ENCODE results near the gene ATP8A1. TPM values are rescaled to one million over a fixed set of nuclear protein-coding genes. Genes with fewer than 3 reads are reported as not detected.

The ATP8A1 gene
- total and polyA plus RNA-seq, 8 donors: 21.5 to 60.9 (median 36.6) TPM

- Histone ChIP-seq H3K9me3 (no peaks in the 10 kb centered on the region), H3K4me3 (no peak overlapping the region), H3K27ac (no peak overlapping the region), H3K36me3 (peaks cover 0 to 10% of the 10 kb centered on the region in 2 donors), H3K27me3 (no peaks in the 10 kb centered on the region), H3K4me1 (peaks cover 0 to 2% of the 10 kb centered on the region in 2 donors)
- intact Hi-C loops (cut with DNase I): no loop called here
- no peak for TF ChIP-seq CTCF (IDR thresholded peaks at IDR 0.05)
- ATAC-seq (no peak), DNase-seq (peak in 1 of 4 donors; percentile 24)
These were observed 94.9 kb downstream of the ATP8A1 start for GRCh38 chr4:42562016-42562415.

GRCh38 chr4:42561031-42561430, 95.9 kb downstream of the ATP8A1 start:
- TF ChIP-seq CTCF (IDR thresholded peaks at IDR 0.05): no peak
- peak; percentile 44 for ATAC-seq
- no peak overlapping the region for H3K27ac ChIP-seq
- H3K36me3 ChIP-seq: peaks cover 0 to 10% of the 10 kb centered on the region in 2 donors
- H3K27me3 ChIP-seq: no peaks in the 10 kb centered on the region
- H3K4me3 ChIP-seq: no peak overlapping the region
- H3K9me3 ChIP-seq: no peaks in the 10 kb centered on the region
- peak in 1 of 4 donors; percentile 33 for DNase-seq
- intact Hi-C loops (cut with DNase I): no loop called here
- H3K4me1 ChIP-seq: no peaks in the 10 kb centered on the region

GRCh38 chr4:42560467-42560861, 96.4 kb downstream of the ATP8A1 start:
- intact Hi-C loops (cut with DNase I): no loop called here
- peak; percentile 82 for ATAC-seq
- DNase-seq: no peak

GRCh38 chr4:42558156-42558555, 98.7 kb downstream of the ATP8A1 start:
- no peaks in the 10 kb centered on the region for H3K9me3 ChIP-seq
- no peak overlapping the region for H3K27ac ChIP-seq
- peak; percentile 33 for ATAC-seq
- peaks cover 0 to 21% of the 10 kb centered on the region in 2 donors for H3K36me3 ChIP-seq
- intact Hi-C loops (cut with DNase I): no loop called here
- DNase-seq: no peak
- no peaks in the 10 kb centered on the region for H3K27me3 ChIP-seq
- H3K4me3 ChIP-seq: no peak overlapping the region
- H3K4me1 ChIP-seq: no peaks in the 10 kb centered on the region
- TF ChIP-seq CTCF (IDR thresholded peaks at IDR 0.05): no peak

More at GRCh38 chr4:42560467-42560861, 96.4 kb downstream of the ATP8A1 start:
- Histone ChIP-seq H3K4me1 (no peaks in the 10 kb centered on the region), H3K27me3 (no peaks in the 10 kb centered on the region), H3K36me3 (peaks cover 0 to 10% of the 10 kb centered on the region in 2 donors), H3K27ac (no peak overlapping the region), H3K9me3 (no peaks in the 10 kb centered on the region), H3K4me3 (no peak overlapping the region)
- TF ChIP-seq CTCF (IDR thresholded peaks at IDR 0.05): no peak

- intact Hi-C loops (cut with DNase I): no loop called here
- no peaks in the 10 kb centered on the region for H3K9me3 ChIP-seq
- DNase-seq (no peak), ATAC-seq (no peak)
- no peak overlapping the region for H3K27ac ChIP-seq
- no peak overlapping the region for H3K4me3 ChIP-seq
- no peak for TF ChIP-seq CTCF (IDR thresholded peaks at IDR 0.05)
- H3K36me3 ChIP-seq: peaks cover 0 to 16% of the 10 kb centered on the region in 2 donors
- H3K4me1 ChIP-seq: no peaks in the 10 kb centered on the region
- no peaks in the 10 kb centered on the region for H3K27me3 ChIP-seq
These were observed 101.1 kb downstream of the ATP8A1 start for GRCh38 chr4:42555828-42556227.
